GM18505 (cell line): ENCODE data around the gene ANP32E.
"Not testable (repeated sequence)": the region's sequence is repeated elsewhere in the genome, so short reads cannot be mapped to it uniquely, and the experiment has no call there.

Source experiments
- ATAC-seq: cut with Tn5 transposase; IDR thresholded peaks from one replicate; pipeline ENCODE4 v1.9.1; 2021; ENCODE audit not compliant: unreplicated experiment
- POLR2A ChIP-seq: IDR thresholded peaks from 4 replicates; pipeline ENCODE4 v1.6.1; 2011; ENCODE audit warnings: borderline replicate concordance; ENCODE audit not compliant: insufficient read depth, insufficient read length; ENCODE audit errors: extremely low read depth

ANP32E gene

GRCh38 chr1:150262388-150263320 lies 26.7 kb upstream of the ANP32E start:
- ATAC-seq: no peak
- peak; percentile 14 for TF ChIP-seq POLR2A

- no peak for ATAC-seq
- TF ChIP-seq POLR2A: no peak
Measured at GRCh38 chr1:150261367-150261766, 25.5 kb upstream of the ANP32E start.

DNA sequence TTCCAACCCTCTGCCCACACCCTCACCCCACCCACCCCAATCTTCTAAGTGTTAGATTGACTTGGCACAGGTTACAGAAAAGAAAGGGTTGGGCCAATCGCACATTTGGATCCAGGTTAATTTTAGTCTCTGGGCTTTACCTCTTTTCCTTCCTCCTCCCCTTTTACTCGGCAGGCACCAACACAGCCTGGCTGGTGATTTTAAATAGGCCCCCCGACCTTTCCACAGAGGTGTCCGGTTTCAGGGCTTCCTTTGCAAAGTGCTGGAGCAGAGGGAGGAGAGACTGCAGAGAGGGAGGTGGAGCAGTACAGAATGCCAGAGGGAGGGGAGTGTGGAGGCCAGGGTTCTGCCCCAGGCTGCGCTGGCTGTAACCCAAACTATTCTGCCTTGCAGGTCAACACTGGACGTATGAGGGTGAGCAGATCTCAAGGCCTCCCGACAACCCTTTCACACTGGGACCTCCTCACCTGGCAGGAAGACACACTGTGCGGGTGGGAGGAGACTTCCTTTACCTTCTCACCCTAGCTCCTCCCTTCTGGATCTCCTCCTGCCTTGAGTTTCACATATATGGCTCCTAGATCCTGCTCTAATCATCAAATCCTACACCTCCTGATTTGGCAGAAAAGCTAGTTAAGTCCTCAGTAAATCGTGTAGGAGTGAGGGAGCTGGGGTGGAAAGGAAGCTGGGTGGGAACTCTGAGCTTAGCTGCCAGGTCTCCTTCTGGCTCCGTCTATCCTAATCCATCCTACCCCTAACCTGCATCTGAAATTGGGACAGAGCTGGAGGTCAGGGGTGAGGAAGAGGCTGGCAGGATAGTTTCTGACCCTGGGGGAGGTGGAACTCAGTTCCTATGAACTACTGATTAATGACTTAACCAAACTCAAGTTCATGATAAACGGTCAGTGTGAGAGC lies 24.1 kb upstream of the ANP32E start:
- TF ChIP-seq POLR2A: no peak
- ATAC-seq: no peak

GRCh38 chr1:150259217-150259616 lies 23.3 kb upstream of the ANP32E start:
- no peak for TF ChIP-seq POLR2A
- ATAC-seq: no peak

GRCh38 chr1:150257624-150258585 lies 22.0 kb upstream of the ANP32E start, which contains the start of gene CA14:
Gene CA14 (plus strand): TSS chr1:150257774. CDS start chr1:150258129, 355 bp downstream.
- no peak for TF ChIP-seq POLR2A
- ATAC-seq: no peak

GRCh38 chr1:150256554-150257341 lies 20.8 kb upstream of the ANP32E start:
- no peak for TF ChIP-seq POLR2A
- no peak for ATAC-seq

GRCh38 chr1:150256198-150256553 lies 20.3 kb upstream of the ANP32E start:
- TF ChIP-seq POLR2A: no peak
- no peak for ATAC-seq

GRCh38 chr1:150249936-150250335 lies 14.0 kb upstream of the ANP32E start:
- ATAC-seq: no peak
- TF ChIP-seq POLR2A: no peak

GRCh38 chr1:150243003-150243402 lies 7.1 kb upstream of the ANP32E start:
- TF ChIP-seq POLR2A: no peak

DNA sequence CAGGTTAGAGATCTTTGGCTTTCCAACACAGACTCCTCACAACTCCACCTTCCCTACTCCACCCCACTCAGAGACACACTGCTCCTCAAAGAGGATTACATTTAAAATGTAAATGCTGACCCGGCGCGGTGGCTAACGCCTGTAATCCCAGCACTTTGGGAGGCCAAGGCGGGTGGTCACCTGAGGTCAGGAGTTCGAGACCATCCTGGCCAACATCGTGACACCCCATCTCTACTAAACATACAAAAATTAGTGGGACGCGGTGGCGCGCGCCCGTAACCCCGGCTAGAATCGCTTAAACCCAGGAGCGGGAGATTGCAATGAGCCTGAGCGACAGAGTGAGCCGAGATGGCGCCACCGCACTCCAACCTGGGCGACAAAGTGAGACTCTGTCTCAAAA lies 1.8 kb upstream of the ANP32E start:
- TF ChIP-seq POLR2A: no peak
- no peak for ATAC-seq

More at GRCh38 chr1:150243003-150243402, 7.1 kb upstream of the ANP32E start:
- no peak for ATAC-seq

DNA sequence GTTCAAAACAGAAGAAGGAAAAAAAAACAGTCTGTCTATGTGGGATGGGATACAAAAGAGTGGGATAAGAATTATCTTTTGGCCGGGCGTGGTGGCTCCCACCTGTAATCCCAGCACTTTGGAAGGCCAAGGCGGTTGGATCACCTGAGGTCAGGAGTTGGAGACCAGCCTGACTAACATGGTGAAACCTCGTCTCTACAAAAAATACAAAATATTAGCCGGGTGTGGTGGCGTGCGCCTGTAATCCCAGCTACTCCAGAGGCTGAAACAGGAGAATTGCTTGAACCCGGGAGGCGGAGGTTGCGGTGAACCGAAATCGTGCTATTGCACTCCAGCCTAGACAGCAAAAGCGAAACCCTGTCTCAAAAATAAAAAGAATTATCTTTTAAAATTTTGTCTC lies 1.3 kb upstream of the ANP32E start:
- not testable (repeated sequence) for ATAC-seq

DNA sequence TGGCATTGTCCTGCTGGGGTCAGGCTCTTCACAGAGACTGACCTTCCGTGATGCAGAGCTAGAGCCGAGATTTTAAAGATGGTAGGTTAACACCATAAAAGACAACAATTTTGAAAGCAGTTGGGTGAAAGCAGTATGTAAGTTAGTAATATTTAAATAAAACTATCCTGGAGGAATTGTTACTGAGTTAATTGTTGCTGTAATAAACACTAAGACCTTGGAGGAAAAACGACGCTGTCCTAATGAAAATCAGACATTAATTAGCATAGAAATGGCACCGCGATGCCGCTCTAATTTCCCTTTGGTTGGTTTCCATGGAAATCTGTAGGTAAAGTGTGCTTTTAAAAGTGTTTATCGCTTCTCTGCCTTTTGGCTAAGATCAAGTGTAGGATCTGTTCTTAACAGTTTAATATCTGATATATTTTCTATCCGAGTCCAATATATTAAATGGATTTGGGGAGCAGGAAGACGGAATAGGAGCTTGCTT lies 745 bp upstream of the ANP32E start:
- no peak for TF ChIP-seq POLR2A
- no peak for ATAC-seq
